CD4-positive, alpha-beta T cell treated with Interleukin-21 for 1 hour (primary cell): Measurements from ENCODE around the gene CDK6.
A peak's percentile ranks its signal among the peaks of the same experiment; 100 is the strongest.

Experiments
- DNase-seq: peaks from one replicate; pipeline ENCODE4 v3.0.0-alpha.2; 2020

Gene CDK6

GRCh38 chr7:92784935-92785334 lies 51.4 kb downstream of the CDK6 start:
- no peak for DNase-seq

DNA sequence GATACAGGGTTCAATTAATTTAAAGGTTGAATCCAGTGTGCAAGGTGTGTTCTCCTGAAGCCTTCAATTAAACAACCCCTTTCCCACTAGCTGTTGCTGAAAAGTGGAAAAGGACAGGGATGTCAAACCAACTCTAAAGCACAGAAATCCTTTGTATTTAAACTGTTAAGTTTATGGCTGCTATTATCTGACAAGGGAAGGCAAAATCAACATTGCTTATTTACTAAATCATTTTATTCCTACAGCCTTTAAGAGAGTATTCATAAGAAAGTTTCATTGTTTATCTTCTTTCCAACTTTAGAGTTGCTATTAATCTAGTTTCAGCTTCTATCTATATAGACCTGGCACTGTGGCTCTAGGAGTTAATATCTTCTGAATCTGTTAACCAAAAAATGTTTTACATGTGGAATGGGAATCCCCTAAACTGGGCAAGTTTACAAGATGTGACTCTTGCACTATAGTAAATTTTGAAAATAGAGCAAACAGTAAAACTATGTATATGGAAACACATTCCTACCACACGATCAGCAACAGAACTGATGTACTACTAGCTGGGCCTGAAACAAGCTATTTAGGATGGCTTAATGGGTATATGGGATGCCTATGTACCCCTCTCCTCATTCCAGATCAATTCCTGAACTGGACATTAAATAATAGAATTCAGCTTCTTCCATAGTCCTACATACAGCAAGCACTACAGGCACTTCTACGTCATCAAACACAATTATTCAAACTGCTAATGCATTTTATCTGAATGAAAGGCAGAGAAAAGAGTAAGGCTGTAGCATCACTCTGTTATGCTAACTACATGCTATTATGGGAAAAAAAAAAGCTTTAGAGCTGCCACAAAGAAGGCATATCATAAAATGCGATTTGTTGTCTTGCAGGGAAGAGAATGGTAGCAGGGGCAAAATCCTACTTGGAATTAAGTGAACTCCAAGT lies 52.8 kb downstream of the CDK6 start:
- no peak for DNase-seq

GRCh38 chr7:92782855-92783254 lies 53.5 kb downstream of the CDK6 start:
- no peak for DNase-seq

- no peak for DNase-seq
Observed at GRCh38 chr7:92782236-92782635, 54.1 kb downstream of the CDK6 start.

DNA sequence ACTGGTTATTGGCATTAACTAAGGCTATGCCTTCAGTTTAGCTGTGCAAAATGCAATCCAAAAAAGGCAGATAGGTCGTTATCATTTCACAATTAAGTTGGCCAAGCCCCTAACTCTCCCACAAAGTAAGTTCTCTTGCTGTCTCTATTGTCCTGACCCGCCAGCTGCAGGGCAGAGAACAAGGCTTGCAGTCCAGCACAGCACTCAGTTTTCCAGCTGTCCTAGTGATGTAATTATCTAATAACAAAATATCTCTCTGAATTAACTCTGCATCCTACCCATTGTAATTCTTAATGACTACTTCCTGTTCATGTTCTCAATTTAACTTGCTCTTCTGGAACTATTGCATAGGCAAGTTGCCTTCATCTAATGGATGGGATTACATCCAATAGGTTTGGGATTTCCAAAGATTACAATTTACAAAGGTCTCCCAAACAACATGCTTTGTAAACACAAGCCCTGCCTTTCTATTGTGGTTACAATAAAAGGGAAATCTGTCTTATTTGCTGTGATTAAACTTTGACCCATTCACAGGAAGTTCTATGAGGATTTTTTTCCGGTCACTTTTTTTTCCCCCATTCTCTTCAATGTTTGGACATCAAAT lies 55.2 kb downstream of the CDK6 start:
- DNase-seq = no peak

GRCh38 chr7:92778972-92779371 lies 57.4 kb downstream of the CDK6 start:
- DNase-seq = no peak

DNA sequence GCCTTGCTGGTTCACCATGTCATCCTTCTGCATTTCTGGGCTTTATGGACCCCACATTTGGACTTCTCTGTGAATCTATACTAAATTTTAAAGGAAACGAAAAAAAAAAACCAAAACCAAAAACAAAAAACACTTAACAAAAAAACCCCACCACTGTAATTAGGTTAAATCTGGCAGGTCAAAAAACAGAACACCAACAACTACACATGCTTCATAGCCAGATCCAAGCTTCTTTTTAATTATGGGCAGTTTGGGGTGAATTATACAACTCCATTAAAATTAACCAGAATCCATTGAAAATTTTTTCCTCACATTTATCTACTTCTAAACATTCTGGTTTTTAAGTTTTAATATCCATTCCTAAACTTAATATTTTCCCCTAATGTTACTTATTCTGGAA lies 58.4 kb downstream of the CDK6 start:
- no peak for DNase-seq

- DNase-seq = no peak
Observed at GRCh38 chr7:92773808-92774207, 62.6 kb downstream of the CDK6 start.

DNA sequence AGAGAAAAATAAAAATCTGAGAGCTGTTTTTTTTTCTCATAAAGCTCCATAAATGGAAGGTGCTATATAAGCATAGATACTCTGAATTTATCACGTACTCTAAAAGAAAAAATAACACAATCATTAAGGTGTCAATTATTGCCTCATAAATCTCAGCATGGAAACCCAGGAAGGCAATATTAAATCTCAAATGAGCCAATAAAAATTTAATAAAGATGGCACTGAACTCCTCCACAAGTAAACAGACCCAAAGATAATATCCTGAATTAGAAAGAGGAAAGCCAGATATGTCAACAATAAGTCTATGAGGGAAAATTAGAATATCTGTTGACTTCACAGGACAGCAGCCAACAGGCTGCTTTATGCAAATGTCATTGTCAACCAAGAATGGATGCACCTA lies 66.5 kb downstream of the CDK6 start:
- no peak for DNase-seq

DNA sequence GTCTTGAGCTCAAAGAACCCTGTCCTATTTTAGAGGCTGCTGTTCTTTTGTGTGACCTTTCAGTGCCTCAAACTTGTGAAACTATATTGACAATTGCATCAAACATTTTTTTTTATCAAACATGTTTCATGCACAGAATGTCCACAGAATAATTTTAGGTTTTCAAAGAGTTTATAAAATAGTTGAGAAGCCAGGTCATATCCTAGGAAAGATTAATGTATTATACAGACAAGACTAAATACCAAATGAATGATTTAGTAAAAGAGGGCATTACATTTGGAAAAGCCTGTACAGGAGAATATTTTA lies 67.0 kb downstream of the CDK6 start:
- DNase-seq = no peak

DNA sequence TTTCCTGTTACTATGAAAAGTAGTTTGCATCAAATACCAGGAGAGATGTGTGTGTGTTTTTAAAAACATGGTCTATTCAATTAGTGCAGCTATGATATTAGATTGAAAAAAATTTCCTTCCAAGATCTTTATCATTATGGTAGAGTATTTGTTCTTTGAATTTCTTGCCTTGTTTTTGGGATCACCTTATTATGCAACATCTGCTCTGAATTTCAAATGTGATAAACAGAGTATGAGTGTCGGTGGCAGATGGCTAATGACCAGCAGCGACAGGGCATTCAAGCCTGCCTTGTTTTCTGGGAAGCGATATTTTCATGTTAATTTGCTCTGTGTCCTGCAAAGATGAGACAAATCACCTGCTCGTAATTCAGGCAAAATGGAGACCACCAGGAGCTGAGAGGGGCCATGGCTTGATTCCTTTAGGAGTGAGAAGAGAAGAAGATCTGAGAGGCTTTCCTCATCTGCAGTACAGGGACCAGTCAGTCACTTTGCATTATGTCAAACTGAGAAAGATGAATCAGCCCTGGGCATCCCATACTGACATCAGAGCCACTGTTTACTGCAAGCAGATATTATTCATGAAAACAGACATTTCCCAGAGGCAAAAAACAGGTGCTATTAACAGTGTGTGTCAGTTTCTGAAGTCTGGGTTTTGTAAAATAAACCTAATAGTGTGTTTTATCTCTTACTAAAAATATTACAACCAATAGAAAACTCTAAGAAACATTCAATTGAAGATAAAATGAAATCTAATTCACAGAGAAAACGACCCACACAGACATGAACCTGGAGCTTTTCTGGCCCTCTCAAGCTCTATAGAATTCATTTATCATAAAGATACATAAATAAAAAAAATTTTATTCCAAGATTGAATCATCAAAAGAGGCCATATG lies 67.6 kb downstream of the CDK6 start:
- DNase-seq = no peak

DNA sequence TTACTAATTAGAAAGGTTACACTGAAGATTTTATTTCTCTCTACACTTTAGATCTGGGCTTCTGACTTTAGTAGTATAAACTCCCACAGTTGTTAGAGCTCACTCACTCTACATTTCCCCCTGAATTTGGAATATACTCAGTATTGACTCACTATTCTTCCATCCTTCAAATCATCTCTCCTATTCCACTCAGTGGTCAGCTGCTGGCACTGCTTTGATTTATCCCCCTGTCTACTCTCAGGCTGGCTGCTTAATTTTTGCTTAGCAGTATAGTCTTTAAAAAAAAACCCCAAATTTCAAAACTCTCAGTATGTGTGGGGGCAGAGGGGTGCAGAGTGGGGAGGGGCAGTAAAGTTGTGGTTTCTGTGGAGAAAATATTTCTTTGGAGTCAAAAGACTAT lies 68.9 kb downstream of the CDK6 start:
- DNase-seq = no peak

- DNase-seq = no peak
Observed at GRCh38 chr7:92766461-92767003, 69.8 kb downstream of the CDK6 start.

DNA sequence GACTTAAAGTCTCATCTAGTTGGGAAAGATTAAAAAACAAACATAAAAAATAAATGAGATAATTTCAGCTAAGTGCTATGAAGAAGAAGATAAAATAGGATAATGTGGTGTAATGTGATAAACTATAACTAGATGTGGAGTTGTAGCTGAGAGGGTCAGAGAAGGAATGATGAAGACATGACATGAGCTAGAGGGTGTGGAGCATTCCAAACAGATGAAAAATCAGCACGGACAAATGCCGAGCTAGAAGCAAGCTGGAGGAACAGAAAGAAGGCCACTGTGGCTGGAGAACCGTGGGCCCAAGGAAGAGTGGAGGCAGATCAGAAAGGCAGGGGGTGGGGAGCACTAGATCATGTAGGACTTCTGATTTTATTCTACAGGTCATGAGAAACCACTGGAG lies 70.6 kb downstream of the CDK6 start:
- no peak for DNase-seq

- no peak for DNase-seq
Observed at GRCh38 chr7:92763636-92764423, 72.5 kb downstream of the CDK6 start.

GRCh38 chr7:92762851-92763250 lies 73.5 kb downstream of the CDK6 start:
- no peak for DNase-seq

DNA sequence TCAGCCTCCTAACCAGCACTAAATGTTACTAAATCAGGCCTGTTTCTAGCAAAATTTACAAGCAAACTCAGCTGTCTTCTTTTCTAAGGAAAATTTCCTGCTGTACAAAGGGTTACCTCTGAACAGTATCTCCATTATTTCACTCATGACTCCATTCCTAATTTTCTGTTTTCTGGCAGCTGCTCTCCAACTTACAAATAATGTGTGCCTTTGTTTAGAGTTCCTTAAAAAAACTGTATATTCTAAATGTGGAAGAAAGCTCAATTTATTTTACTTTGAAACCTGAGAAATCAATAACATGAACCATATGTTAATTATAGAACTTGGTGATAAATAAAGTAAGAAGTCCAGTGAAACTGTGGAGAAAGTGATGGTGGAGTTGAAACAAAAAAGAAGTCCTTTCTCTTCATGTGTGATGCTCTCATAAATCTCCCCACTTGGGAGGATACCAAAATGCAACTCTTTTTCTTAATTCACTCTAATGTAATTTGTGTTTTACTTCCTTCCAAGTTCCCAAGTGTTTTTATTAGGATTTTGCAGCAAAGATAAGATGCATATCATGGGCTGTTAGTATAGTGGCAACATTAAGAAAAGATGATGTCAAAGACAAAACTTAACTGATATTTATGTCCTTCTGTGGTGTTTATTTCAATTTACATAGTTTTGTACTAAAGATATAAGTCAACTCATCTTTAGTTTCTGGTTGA lies 74.8 kb downstream of the CDK6 start:
- DNase-seq = no peak

GRCh38 chr7:92758796-92759431 lies 77.5 kb downstream of the CDK6 start:
- DNase-seq = no peak

GRCh38 chr7:92757311-92757910 lies 79.0 kb downstream of the CDK6 start:
- DNase-seq = peak; percentile 1

- no peak for DNase-seq
Observed at GRCh38 chr7:92755680-92756079, 80.7 kb downstream of the CDK6 start.
